Measurements from ENCODE around the gene PRKCE.
"Not testable (repeated sequence)": the region's sequence is repeated elsewhere in the genome, so short reads cannot be mapped to it uniquely, and the experiment has no call there.

Gene PRKCE

GRCh38 chr2:45691171-45691999 lies 39.9 kb downstream of the PRKCE start:
- Histone ChIP-seq H3K4me3 (no peak overlapping the region), H3K27ac (no peak overlapping the region)

GRCh38 chr2:45692566-45692965 lies 41.1 kb downstream of the PRKCE start:
- no peak overlapping the region for H3K27ac ChIP-seq
- H3K4me3 ChIP-seq, result no peak overlapping the region

GRCh38 chr2:45695480-45696007 lies 44.1 kb downstream of the PRKCE start:
- not testable (repeated sequence) for H3K27ac ChIP-seq, H3K4me3 ChIP-seq

- H3K27ac ChIP-seq, result no peak overlapping the region
These were observed 45.2 kb downstream of the PRKCE start for GRCh38 chr2:45696708-45697107.

GRCh38 chr2:45697190-45697589 lies 45.7 kb downstream of the PRKCE start:
- no peak overlapping the region for H3K27ac ChIP-seq
- H3K4me3 ChIP-seq, result no peak overlapping the region

More at GRCh38 chr2:45696708-45697107, 45.2 kb downstream of the PRKCE start:
- no peak overlapping the region for H3K4me3 ChIP-seq

- Histone ChIP-seq H3K4me3 (no peak overlapping the region), H3K27ac (peak overlapping the region in 1 of 21 experiments; percentile 23)
These were observed 47.1 kb downstream of the PRKCE start for GRCh38 chr2:45698554-45698953.

GRCh38 chr2:45699032-45699658 lies 47.7 kb downstream of the PRKCE start:
- H3K27ac ChIP-seq, result peak overlapping the region in 1 of 21 experiments; percentile 31
- H3K4me3 ChIP-seq, result no peak overlapping the region

- H3K4me3 ChIP-seq, result no peak overlapping the region
- peak overlapping the region in 1 of 21 experiments; percentile 31 for H3K27ac ChIP-seq
These were observed 49.0 kb downstream of the PRKCE start for GRCh38 chr2:45700407-45701013.

GRCh38 chr2:45705233-45705632 lies 53.8 kb downstream of the PRKCE start:
- Histone ChIP-seq H3K27ac (no peak overlapping the region), H3K4me3 (no peak overlapping the region)

GRCh38 chr2:45706033-45706432 lies 54.6 kb downstream of the PRKCE start:
- no peak overlapping the region for H3K27ac ChIP-seq
- H3K4me3 ChIP-seq, result no peak overlapping the region

- Histone ChIP-seq H3K27ac (no peak overlapping the region), H3K4me3 (no peak overlapping the region)
These were observed 55.5 kb downstream of the PRKCE start for GRCh38 chr2:45707006-45707405.

GRCh38 chr2:45707661-45708060 lies 56.2 kb downstream of the PRKCE start:
- Histone ChIP-seq H3K27ac (no peak overlapping the region), H3K4me3 (no peak overlapping the region)

- Histone ChIP-seq H3K4me3 (no peak overlapping the region), H3K27ac (no peak overlapping the region)
These were observed 57.0 kb downstream of the PRKCE start for GRCh38 chr2:45708501-45708900.

- Histone ChIP-seq H3K4me3 (no peak overlapping the region), H3K27ac (no peak overlapping the region)
These were observed 57.7 kb downstream of the PRKCE start for GRCh38 chr2:45709137-45709536.

- Histone ChIP-seq H3K4me3 (no peak overlapping the region), H3K27ac (no peak overlapping the region)
These were observed 59.0 kb downstream of the PRKCE start for GRCh38 chr2:45710468-45710867.

- Histone ChIP-seq H3K4me3 (no peak overlapping the region), H3K27ac (no peak overlapping the region)
These were observed 59.7 kb downstream of the PRKCE start for GRCh38 chr2:45711224-45711623.

- no peak overlapping the region for H3K27ac ChIP-seq
These were observed 61.1 kb downstream of the PRKCE start for GRCh38 chr2:45712570-45712969.

GRCh38 chr2:45713136-45713535 lies 61.7 kb downstream of the PRKCE start:
- no peak overlapping the region for H3K4me3 ChIP-seq
- H3K27ac ChIP-seq, result no peak overlapping the region

More at GRCh38 chr2:45712570-45712969, 61.1 kb downstream of the PRKCE start:
- H3K4me3 ChIP-seq, result no peak overlapping the region

GRCh38 chr2:45713591-45713990 lies 62.1 kb downstream of the PRKCE start:
- H3K4me3 ChIP-seq, result no peak overlapping the region

GRCh38 chr2:45714679-45715078 lies 63.2 kb downstream of the PRKCE start:
- Histone ChIP-seq H3K27ac (no peak overlapping the region), H3K4me3 (no peak overlapping the region)

More at GRCh38 chr2:45713591-45713990, 62.1 kb downstream of the PRKCE start:
- no peak overlapping the region for H3K27ac ChIP-seq
